Chondrocyte (in vitro differentiated cells): ENCODE data around the gene MSH6. TPM values are rescaled to one million over a fixed set of nuclear protein-coding genes. Genes with fewer than 3 reads are reported as not detected.

Experiments used
- DNase-seq: peaks from one replicate; pipeline ENCODE4 v3.0.0; 2021; ENCODE audit warnings: mixed read lengths, low spot score
- H3K27ac Mint-ChIP-seq: one replicate; pipeline ENCODE4 v1.8.0; 2021; ENCODE audit warnings: mild to moderate bottlenecking, moderate library complexity, mixed read lengths; ENCODE audit not compliant: unreplicated experiment
- H3K27me3 Mint-ChIP-seq: 2 replicates; pipeline ENCODE4 v1.8.0; 2021; ENCODE audit warnings: low read depth, mixed read lengths
- H3K36me3 Mint-ChIP-seq: 2 replicates; pipeline ENCODE4 v1.8.0; 2021; ENCODE audit warnings: low read depth, mixed read lengths
- H3K4me1 Mint-ChIP-seq: 2 replicates; pipeline ENCODE4 v1.8.0; 2021; ENCODE audit warnings: low read depth, mild to moderate bottlenecking, mixed read lengths
- H3K4me3 Mint-ChIP-seq: one replicate; pipeline ENCODE4 v1.8.0; 2021; ENCODE audit warnings: mild to moderate bottlenecking, moderate library complexity, mixed read lengths; ENCODE audit not compliant: unreplicated experiment
- H3K9me3 Mint-ChIP-seq: 2 replicates; pipeline ENCODE4 v1.8.0; 2021; ENCODE audit warnings: low read depth, mixed read lengths
- CTCF ChIP-seq: fragments of 200-600 bp; sonication (generic); IDR thresholded peaks from 2 replicates; pipeline ENCODE4 v1.5.0; 2021; ENCODE audit warnings: antibody characterized with exemption, mild to moderate bottlenecking, moderate library complexity
- long read RNA-seq: library from polyadenylated mRNA; stranded (forward); transcript quantifications from one replicate; pipeline ENCODE4 v2.0.0, GENCODE V29; 2021
- total RNA-seq: library from RNA; stranded (reverse); gene quantifications from 3 replicates; pipeline ENCODE4 v1.2.1, GENCODE V29; 2021

Gene MSH6
- 53.4 to 80.6 TPM (median 59.7 TPM) in 3 replicates for total RNA-seq
- long read RNA-seq, full-length matches to known transcripts: 30 of 39 reads
- long read RNA-seq, partial matches to known transcripts: 3 of 39 reads
- long read RNA-seq, other reads (novel, unspliced or antisense): 6 of 39 reads

GRCh38 chr2:47782671-47783485 is at the start of gene MSH6:
MSH6 (plus strand) TSS chr2:47783145; CDS start chr2:47783234, 89 bp downstream.
- no peaks in the 10 kb centered on the region for H3K27me3 Mint-ChIP-seq
- peak within 1 kb of the TSS; percentile 94 for H3K27ac Mint-ChIP-seq
- H3K36me3 Mint-ChIP-seq: peaks cover 2% of the 10 kb centered on the region
- DNase-seq: peak; percentile 95
- H3K9me3 Mint-ChIP-seq: no peaks in the 10 kb centered on the region
- peak; percentile 21 for TF ChIP-seq CTCF
- H3K4me3 Mint-ChIP-seq: peak within 1 kb of the TSS; percentile 90
- H3K4me1 Mint-ChIP-seq: peaks cover 25% of the 10 kb centered on the region

- no peaks in the 10 kb centered on the region for H3K4me1 Mint-ChIP-seq
- H3K36me3 Mint-ChIP-seq: no peaks in the 10 kb centered on the region
- no peak overlapping the region for H3K4me3 Mint-ChIP-seq
- H3K9me3 Mint-ChIP-seq: no peaks in the 10 kb centered on the region
- H3K27me3 Mint-ChIP-seq: peaks cover 11% of the 10 kb centered on the region
- no peak overlapping the region for H3K27ac Mint-ChIP-seq
- TF ChIP-seq CTCF: no peak
- DNase-seq: no peak
Measured at GRCh38 chr2:47735136-47735869, 47.6 kb upstream of the MSH6 start.

- H3K36me3 Mint-ChIP-seq: no peaks in the 10 kb centered on the region
- no peak overlapping the region for H3K4me3 Mint-ChIP-seq
- no peaks in the 10 kb centered on the region for H3K9me3 Mint-ChIP-seq
- H3K4me1 Mint-ChIP-seq: no peaks in the 10 kb centered on the region
- H3K27ac Mint-ChIP-seq: no peak overlapping the region
- DNase-seq: no peak
- no peak for TF ChIP-seq CTCF
- H3K27me3 Mint-ChIP-seq: peaks cover 11% of the 10 kb centered on the region
Measured at GRCh38 chr2:47735912-47736311, 47.0 kb upstream of the MSH6 start.

- Mint-ChIP-seq H3K4me1 (no peaks in the 10 kb centered on the region), H3K4me3 (no peak overlapping the region), H3K27me3 (peaks cover 17% of the 10 kb centered on the region), H3K9me3 (no peaks in the 10 kb centered on the region), H3K36me3 (no peaks in the 10 kb centered on the region), H3K27ac (no peak overlapping the region)
- DNase-seq: no peak
- TF ChIP-seq CTCF: no peak
Measured at GRCh38 chr2:47737191-47737975, 45.6 kb upstream of the MSH6 start.

- H3K36me3 Mint-ChIP-seq: no peaks in the 10 kb centered on the region
Measured at GRCh38 chr2:47738331-47738730, 44.6 kb upstream of the MSH6 start.

More at GRCh38 chr2:47738331-47738730, 44.6 kb upstream of the MSH6 start:
- Mint-ChIP-seq H3K4me3 (no peak overlapping the region), H3K4me1 (no peaks in the 10 kb centered on the region), H3K27ac (no peak overlapping the region), H3K27me3 (peaks cover 18% of the 10 kb centered on the region), H3K9me3 (no peaks in the 10 kb centered on the region)
- TF ChIP-seq CTCF: no peak
- DNase-seq: no peak
